HG03460 (cell line): ENCODE measurements around the gene OPN3.

ENCODE experiments used
- ATAC-seq: cut with Tn5 transposase; IDR thresholded peaks from one replicate; pipeline ENCODE4 v1.9.1; 2021; ENCODE audit not compliant: unreplicated experiment

The OPN3 gene

DNA sequence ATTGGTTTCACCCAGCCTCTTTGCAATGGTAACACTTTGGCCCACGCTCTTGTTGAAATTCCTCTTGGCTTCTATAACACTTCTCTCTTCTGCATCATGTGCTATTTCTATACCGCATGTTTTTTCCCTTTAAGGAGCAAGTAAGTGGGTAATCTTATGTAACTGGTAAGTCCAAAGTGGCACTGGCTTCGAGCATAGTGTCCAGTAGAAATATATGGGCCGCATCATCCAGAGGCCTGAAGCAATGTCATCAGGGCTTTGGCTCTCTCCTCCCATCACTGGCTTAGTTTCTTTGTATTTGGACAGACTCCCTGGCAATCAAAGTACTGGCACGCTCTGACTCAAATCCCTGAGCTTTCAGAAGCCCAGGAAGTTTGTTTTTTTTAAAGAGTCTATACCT is 17.5 kb downstream of the OPN3 start:
- no peak for ATAC-seq

DNA sequence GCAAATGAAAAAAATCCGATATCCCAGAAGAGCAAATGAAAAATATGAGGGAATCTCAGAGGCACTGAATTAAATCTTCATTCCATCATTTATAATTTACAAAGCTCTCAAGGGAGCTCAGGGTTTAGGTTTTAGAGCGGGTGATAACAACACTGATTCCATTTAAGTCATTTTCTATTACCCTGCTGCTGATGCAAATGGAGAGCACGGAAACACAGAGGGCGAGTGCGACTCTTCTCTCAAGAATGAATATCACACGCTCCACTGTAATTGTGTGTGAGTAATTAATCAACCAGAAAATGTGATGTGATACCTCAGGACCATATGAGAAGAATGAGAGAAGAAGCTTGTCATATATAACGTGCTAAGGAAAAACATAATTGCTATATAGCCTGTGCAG is 22.7 kb downstream of the OPN3 start:
- no peak for ATAC-seq

DNA sequence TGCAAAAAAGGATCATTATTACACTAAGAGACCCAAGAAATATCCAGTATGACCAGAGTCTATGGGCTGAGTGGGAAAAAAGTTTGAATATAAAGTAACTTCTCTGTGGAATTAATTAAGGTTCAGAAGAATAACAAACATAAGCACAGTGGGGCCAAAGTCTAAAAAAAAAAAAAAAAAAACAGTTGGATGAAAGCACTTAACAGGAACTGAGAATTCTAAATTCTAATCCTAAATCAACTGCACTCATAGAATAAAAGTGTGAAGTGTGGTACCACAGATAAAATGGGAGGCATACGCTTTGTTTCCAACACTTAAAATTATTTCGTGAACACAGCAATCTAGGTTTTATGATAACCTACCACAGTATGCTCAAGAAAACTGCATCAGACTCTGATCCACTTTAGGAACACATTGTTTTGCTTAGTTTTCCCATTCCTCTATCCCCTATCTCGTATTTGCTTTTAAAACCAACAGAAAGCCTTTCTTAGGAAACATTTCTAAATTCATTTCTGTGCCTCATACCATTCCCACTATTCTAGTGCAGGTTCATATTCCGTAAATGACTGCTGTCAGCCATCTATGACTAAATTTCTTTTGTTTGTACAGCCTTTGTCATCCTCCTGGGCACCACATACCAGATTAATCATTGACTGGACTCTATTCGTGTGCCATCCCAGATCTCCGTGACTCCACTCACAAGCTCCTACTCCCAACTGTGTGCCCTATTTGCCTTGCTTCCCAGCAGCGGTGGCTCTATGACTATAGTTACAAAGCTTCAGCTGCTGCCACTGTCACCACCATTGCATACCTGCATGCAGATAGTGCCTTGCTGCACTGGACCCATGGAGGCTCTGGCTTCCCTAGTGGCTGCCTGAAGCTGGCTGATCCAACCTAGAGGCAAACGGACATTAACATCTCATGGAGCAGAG is 24.9 kb downstream of the OPN3 start:
- no peak for ATAC-seq

DNA sequence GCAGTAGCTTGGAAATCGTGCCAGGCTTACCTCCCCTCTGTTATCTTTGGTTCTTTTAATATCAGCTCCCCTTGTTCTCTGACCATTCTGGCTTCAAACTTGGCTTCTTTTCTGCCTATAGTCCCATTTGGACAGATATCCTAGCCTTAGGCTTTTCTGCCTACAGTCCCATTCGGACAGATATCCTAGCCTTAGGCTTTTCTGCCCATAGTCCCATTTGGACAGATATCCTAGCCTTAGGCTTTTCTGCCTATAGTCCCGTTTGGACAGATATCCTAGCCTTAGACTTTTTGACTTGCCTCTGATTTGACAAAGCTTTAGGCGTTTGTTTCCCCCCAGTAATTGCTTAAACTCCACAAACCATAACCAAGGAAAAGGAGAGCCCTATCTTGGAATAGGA is 25.6 kb downstream of the OPN3 start:
- ATAC-seq, result no peak

DNA sequence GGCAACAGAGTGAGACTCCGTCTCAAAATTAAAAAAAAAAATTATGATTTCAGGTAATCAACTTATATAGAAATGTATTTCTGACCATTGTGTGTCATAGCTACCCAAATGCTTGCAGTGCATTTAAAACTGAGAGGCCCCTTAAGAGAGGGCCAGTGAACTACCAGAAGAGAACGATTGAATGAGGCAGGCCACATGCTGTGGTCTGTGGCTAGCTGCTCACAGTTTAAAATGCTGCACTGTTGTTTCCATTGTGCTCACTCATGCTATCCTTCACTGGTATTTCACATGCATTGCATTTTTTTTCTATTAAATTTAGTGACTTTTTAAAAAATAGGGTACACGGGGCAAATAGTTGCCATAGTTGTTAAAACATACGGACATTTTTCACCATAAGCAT is 26.0 kb downstream of the OPN3 start:
- ATAC-seq, result no peak

DNA sequence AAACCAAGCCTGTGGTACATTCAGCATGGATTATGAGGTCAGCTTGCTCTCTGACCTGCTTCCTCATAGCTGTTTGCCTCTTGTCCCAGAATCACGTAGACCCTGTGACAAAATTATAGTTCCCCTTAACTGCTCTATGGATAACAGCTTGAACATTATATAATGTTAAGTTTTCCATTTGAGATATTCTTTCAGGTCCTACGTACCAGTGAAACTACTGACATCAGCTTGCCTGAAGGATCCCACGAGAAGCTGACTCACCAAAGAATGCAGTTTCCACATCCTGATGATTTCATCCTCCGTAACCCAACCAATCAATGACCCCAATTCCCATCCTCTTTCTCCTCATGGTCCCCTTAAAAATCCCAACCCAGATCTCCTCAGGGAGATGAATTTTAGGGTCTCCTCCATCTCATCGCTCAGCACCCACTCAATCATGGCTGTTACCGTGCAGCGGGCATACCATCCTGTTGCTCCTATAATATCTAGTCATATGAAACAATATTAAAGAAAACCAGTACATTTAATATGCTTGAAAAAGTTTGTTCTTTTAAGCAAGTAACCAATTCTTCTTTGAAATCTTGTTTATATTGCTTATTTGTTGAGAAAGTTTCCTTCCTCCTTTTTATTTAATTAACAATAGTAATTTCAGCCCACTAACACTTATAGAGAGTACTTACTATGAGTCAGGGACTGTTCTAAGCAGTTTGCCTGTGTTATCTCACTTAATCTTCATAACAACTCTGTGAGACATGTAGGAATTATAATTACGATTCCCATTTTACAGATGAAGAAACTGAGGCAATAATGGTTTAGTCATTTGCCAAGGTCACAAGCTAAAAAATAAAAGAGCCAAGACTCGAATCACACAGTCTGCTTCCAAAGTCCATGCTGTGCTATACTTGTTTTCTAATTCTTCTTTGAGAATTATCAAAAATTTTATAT is 27.4 kb downstream of the OPN3 start:
- ATAC-seq, result no peak

DNA sequence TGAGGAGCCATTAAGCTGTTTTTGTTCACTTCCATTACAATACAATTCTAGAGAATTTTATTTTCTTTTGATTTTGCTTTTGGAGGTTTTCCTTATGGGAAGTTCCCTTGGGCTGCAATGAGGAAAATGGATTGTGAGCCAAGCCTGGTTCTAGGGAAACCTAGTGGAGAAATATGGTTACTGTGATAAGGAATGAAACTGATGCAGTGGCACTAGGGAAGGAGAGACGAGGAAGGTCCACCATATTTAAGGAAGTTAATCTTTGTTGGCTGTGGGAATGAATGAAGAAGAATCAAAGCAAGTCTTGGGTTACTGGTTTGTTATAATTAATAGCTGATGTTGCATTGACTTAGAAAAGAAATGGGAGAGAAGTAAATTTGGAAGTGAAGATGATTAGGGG is 28.4 kb downstream of the OPN3 start:
- no peak for ATAC-seq

DNA sequence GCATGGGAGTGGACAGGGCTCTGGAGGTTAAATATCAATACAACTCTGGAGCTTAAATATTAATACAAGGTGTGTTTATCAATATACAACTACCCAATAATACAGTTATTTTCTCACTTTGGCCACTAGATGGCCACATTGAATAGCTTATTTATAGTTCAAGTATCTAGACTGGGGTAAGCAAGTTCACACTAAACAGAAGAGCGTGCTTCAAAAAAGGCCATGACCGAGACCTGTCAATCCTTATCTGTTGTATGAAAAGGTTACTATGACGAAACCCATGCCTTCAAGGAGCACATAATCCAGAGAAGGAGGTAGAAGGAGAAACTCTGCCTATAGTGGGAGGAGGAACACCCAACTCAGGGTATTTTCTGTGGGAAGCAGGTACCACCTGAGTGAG is 29.1 kb downstream of the OPN3 start:
- ATAC-seq, result peak; percentile 94

DNA sequence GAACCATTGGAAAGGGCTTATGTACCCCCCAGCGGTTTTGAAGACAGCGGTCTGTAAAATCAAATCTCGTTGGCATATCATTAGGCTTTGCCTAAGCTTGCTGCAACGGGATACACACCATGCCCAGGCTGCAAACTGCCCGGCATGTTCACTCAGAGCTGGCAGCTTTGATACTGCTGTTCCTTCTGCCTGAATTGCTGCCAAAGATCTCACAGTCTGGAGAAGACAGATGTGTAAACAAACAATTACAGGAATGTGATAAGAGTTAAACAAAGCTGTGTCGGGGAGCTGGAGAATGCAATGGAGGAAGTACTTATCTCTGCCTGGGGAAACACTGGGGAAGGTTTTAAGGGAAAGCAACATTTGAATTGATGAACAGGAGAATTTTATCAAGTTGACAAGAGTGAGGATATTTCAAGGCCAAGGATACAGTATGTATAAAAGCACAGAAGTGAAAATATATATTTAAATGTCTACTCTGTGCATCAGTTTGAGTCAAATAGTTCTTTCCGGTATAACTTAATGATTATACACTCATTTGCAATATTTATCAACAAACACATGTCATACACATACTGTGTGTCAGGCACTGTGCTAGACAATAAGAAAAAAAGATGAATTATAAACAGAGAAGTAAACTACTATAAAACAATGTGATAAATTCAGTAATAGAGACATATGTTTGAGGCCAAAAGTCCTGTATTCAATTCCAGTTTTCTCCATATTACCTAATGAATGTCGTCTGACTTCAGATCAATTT is 29.9 kb downstream of the OPN3 start:
- no peak for ATAC-seq

DNA sequence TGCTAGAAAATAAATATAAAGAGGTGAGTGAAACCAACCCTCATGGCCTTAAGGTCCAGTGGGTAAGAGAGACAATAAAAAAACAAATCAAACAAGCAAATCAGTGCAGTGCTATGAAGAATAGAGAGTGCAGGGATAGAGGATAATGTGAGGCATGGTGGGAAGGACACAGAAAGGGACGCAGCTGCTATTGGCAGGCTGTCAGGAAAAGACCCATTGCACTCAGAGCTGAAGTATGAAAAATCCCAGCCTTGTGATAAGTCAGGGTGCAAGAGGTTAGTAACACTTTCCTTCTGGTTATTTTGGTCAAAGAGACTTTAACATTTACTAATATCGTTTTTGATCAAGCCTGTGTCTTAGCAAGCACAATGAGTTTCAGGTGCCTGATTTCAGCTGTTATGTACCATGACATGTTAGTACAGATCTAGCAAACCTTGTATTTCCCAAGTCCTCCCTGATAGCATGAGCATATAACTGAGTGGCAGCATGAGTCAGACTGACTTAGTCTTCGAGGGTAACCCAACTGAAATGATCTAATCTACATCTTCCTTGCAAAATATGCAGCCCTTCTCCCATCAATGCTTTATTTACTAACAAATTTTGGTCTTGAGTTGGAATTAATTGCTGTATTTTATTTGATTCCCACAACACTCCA is 31.7 kb downstream of the OPN3 start:
- ATAC-seq, result no peak

DNA sequence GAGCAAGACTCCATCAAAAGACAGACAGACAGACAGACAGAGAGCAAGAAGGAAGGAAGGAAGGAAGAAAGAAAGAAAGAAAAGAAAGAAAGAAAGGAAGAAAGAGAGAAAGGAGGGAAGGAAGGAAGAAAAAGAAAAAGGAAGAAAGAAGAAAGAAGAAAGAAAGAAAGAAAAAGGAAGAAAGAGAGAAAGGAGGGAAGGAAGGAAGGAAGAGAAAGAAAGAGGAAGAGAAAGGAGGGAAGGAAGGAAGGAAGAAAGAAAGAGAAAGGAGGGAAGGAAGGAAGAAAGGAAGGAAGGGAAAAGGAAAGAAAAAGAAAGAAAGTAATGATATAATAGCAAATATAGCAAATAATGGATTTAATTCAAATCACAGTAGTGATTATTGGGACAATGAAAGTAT is 32.7 kb downstream of the OPN3 start:
- ATAC-seq, result no peak

DNA sequence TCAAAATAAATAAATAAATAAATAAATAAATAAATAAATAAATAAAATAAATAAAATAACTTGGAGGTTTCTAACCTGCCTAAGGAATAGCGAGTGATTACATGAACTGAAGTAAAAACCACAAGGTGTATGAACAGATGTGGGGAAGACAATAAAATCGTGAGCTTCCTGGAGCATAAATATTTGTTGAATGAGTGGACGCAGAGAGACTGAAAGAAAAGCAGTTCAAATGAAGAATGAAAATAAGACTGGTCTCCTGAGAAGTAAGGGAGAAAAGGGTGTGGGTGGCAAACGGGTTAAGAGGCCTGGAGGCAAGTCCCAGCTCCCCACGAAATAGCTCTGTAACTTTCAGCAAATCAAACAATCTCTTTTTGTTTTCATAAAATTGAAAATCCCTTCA is 33.6 kb downstream of the OPN3 start:
- no peak for ATAC-seq

DNA sequence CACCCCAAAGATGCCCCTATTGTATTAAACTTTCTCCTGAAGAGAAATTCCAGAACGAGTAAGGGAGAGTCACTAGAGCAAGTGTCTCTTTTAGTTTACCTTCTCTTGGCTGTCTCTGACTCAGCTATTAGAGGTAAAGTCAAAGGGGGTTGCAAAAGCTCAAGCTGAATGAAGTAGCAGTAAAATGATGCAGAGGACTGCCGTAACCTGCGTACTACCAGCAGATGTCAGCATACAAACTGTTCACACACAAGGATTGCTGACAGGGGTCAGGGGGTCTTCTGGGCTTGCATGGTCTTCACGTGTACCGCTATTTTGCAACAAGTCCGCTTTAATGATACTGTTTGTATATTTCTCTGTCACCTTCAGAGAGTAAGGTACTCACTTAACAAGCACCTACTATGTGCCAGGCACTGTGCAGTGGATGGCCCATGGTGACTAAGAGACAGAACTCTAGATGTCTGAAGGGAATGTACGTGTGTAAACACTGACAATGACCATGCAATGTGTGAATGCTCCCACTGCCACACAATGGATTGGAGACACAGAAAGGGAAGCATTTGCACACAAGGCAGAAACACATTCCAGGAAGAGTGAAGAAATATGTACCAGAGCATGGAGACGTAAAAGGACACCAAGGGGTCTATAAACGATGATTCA is 34.9 kb downstream of the OPN3 start:
- no peak for ATAC-seq

DNA sequence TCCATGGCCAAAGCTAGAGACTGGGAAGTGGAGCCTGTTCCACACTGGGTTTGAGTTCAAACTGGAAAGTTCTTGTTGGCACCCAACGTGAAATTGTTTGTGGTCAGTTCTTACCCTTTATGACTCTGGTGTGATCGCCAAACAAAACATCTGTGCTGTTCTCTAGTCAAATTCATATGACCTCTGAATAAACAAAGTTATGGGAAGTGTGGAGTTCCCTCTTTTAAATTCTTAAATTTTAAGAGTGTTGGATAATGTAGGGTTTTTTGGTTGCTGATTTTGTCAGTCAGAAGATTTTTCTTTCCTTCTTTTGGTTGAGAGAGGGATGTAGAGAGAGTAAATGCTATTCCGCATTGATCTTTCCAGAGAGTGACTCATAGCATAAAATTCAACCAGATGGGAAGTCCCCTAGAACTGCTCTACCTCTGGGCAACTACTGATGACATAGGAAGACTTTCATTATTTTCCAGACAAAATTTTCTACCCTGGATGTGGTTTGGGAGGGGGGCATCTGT is 36.4 kb downstream of the OPN3 start:
- no peak for ATAC-seq

DNA sequence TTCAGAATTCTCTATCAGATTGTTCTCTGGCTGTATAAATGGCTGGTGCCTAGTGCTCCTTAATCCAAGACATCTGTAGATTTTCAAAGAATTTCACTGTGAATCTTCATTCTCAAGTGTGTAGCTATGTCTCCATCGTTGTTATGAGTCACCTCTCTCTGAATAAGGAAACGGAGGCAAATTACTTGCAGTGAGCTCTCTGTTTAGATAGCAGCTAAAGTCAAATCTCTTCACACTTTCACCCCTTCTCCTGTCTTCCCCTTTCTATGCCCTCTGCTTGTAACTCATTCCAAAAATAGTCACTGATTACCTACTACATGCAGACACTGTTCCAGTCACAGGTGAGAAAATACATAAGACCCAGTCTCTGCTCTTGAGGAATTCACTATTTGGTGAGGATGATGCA is 39.7 kb downstream of the OPN3 start:
- ATAC-seq, result peak; percentile 83

DNA sequence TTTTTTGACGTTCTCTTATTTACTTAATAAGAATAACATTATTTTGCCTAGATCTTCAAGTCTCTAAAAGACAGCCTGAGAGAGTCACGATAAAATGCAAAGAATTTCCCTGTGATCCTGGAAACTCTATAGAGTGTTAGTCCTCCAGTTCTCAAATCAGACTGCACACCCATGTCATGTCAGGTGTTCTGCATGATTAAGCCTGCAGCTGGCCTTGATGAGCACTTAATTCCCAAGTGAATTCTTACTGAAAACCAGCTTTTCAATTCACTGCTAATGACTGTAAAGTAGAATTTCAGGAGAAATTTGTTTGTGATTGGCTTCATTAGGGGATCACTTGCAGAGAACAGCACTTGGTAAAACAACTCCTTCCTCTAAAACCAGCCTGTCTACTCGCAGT is 41.9 kb downstream of the OPN3 start:
- peak; percentile 35 for ATAC-seq

DNA sequence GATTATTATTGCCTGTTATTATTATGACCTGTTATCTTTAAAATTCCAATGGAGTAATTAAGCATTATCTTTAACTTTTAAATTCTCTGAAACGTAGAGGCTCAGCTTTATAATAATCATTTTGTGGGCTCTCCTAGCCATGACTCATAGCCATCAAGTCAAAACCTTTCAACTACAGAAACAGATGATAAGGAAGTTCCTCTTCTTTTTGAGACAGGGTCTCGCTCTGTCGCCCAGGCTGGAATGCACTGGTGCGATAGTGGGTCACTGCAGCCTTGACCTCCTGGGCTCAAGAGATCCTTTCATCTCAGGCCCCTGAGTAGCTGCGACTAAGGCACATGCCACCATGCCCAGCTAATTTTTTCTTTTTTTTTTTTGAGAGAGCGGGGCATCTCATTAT is 43.5 kb downstream of the OPN3 start:
- ATAC-seq, result no peak

DNA sequence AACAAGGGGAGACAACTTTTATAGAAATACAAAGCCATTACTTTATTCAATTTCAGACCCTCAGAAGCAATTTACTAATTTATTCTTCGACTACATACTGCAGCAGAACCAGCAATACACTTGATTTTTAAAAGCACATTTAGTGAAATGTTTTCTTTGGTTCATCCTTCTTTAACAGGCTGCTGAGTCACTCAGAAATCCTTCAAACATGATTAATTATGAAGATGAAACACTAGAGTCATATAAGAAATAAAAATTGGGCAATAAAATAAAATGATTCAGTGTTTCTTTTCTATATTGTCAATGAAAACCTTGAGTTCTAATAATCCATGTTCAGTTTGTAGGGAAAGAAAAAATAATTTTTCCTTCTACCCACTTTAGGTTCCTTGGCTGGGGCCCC is 47.0 kb downstream of the OPN3 start:
- no peak for ATAC-seq

DNA sequence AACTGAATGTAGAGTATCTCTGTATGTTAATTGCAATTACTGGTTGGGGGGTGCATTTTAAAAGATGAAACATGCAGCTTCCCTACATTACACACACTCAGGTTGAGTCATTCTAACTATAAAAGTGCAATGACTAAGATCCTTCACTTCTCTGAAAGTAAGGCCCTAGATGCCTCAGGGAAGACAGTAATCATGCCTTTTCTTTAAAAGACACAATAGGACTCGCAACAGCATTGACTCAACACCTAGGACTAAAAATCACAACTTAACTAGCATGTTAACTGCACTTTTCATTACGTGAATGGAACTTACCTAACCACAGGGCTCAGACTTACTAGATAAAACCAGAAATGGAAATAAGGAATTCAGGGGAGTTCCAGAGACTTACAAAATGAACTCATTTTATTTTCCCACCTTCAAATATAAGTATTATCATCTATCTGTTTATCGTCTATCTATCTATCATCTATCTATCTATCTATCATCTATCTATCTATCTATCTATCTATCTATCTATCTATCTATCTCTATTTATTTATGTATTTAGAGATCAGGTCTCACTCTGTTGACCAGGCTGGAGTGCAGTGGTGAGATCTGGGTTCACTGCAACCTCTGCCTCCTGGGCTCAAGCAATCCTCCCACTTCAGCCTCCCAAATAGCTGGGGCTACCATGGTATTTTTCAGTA is 47.8 kb downstream of the OPN3 start:
- peak; percentile 58 for ATAC-seq
